Right renal pelvis (tissue), 4 donors: Measurements from ENCODE around the gene GNG13. TPM values are rescaled to one million over a fixed set of nuclear protein-coding genes. Genes with fewer than 3 reads are reported as not detected.
"Not testable (repeated sequence)": the region's sequence is repeated elsewhere in the genome, so short reads cannot be mapped to it uniquely, and the experiment has no call there.

ENCODE experiments used
- DNase-seq, 4 donors: peaks; one replicate each; pipeline ENCODE4 v3.0.0-alpha.2; 2013; ENCODE audit warnings: low read depth in 4 of 4, low spot score in 3 of 4, missing footprints in 1 of 4
- polyA plus RNA-seq, 4 donors: library from polyadenylated mRNA; unstranded; fragments of 120-200 nt; gene quantifications; one replicate each; pipeline ENCODE4 v1.2.1, GENCODE V29; 2013; ENCODE audit not compliant: insufficient read length in 4 of 4

Gene GNG13
- under 1 TPM in 3 of 4 donors, not detected in 1; 0.18 to 0.37 (median 0.36) TPM for polyA plus RNA-seq

DNA sequence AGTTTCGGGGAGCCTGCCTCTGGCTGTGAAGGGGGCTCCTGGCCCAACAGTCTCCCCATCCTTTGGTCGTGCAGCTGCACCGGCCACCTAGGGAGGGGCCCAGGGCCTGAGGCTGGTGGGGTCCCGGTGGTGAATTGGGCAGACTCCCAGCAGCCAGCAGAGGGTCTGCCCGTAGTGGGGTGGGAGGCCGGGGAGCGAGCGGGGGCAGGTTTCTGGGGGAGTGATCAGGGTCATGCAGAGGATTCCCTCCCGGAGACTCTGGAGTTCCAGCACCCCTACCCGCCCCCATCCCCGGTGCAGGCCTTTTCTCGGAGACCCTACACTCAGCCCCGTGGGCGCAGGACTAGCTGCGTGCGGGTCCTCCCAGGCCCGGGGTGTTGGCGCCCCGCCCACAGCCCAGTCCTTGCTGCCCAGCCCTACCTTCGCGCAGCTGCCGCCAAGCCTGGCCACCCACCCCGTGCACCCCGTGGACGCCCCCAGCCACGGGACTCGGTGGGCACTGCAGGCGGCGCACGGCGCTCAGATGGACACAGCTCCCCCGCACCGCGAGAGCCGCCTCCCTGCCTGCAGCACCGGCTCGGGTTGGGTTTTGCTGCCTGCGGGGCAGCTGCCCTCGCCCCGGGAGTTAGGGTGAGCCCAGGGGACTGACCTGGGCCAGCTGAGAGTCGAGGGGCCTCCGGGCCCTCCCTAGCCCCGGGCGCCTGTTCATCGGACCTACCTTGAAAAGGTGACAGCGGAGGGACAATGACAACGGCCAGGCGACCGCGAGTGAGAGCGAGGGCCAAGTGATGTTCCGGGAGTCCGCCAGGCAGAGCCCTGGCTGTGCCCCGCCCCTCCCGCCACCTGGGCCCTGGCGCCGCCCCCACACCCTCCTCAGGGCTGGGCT, at the start of gene GNG13:
GNG13 (minus strand) TSS at position 787 of the 886 bp plus-strand sequence. CDS start 1,657 bp downstream, outside the sequence.
- no peak for DNase-seq

DNA sequence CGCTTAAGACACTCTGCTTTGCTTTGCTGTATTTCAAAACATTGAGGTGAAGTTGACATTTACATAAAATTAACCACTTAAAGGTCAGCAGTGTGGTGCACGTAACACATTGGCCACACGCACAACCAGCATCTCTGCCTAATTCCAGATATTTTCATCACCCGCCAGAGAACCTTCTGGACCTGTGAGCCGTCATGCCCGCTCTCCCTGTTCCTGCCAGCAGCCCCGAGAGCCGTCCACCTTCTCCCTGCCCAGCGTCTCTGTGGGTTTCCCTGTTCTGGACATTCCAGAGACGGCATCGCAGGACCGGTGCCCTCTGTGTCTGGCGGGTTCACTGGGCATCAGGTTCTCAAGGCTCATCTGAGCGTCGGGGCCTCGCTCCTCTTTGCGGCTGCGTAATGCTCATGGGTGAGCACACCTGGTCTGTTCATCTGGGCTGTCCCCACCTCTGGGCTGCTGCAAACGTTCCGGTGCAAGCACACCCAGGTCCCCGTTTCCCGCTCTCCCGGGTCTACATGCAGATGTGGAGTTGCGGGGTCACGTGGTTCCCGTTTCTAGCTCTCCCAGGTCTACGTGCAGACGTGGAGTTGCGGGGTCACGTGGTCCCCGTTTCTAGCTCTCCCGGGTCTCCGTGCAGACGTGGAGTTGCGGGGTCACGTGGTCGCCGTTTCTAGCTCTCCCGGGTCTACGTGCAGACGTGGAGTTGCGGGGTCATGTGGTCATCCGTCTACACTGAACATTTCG, 48.1 kb upstream of the GNG13 start:
- no peak for DNase-seq

DNA sequence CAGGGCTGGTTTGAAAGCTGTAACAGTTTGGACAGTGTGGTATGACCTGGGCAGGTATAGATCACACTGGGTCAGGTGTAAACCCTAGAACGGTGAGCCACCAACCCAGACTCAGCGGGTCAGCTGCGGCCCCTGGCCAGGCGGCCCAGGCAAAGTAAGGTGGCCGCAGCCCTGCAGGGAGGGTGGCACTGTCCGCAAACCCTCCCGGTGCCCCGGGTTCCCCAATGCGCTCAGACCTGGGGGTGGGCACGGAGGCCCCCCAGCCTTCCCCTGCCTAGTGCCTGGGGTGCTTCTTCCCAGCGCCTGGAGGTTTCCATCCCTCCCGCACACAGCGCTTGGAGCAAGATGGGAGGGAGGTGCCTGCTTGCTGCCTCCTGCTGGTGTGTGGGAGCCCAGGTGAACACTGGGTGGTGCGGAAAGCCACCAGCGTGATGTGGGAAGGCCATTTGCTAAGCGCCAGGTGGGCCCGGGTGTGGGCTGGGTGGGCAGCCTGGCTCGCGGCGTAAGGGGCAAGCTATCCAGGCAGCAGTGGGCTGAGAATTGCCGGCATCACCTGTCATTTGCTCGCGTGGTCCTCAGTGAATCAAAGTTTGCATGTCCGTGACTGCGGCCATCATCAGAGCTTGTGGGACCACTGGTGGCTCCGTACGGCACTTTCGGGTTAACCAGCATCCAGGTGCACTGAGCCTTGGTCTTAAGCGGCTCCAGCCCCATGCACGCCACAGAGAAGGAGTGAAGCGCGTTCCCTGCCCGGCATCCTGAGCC, 47.3 kb upstream of the GNG13 start:
- no peak for DNase-seq

- DNase-seq = no peak
These were observed 46.6 kb upstream of the GNG13 start for GRCh38 chr16:847151-847550.

DNA sequence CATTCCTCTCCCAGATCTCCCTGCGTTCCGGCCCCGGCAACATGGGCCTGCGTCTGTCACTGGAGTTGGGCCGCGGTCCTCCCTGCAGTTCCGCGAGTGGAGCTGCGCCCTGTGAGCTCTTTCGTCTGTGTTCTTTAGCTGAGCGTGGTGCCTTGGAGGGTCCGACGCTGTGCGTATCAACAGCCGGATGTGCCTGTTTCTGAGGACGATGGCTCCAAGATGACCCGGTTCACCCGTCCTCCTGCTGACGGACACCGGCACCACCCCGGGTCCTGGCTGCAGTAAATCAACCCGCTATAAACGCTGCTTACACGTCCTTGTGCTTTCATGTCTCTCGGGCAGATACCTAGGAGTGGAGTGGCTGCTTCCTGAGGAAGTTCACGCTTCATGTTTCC, 44.8 kb upstream of the GNG13 start:
- no peak for DNase-seq

DNA sequence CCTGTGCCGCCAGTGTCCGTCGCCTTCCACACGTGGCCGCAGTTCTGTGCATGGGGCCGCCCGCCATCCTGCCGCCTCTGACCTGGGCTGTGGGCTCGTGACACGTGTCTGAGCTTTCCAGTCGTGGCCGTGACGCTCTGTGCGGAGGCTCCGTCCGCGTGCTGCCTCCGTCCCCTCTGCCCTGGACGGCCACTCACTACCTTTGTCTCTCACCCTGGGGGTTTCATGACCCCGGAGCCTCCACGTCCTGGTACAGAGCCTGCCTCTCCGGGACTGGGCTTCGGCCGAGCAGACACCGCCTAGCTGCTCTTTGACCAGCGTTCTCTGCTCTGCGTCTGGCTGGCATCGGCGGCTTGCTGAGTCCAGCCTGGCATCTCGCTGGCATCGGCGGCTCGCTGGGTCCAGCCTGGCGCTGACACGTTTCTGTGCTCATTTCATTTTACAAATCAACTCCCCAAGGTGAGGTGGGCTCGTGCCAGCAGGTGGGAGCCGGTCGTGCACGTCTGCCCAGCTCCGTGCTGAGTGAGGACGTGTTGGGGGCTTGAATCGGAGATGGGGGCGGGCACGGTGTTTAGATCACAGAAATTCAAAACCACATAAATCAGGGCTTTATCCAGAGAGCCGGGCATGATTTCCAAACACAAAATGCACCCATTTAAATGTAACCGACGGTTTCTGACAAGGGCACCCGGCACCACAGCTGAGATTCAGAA, 44.3 kb upstream of the GNG13 start:
- DNase-seq = no peak

DNA sequence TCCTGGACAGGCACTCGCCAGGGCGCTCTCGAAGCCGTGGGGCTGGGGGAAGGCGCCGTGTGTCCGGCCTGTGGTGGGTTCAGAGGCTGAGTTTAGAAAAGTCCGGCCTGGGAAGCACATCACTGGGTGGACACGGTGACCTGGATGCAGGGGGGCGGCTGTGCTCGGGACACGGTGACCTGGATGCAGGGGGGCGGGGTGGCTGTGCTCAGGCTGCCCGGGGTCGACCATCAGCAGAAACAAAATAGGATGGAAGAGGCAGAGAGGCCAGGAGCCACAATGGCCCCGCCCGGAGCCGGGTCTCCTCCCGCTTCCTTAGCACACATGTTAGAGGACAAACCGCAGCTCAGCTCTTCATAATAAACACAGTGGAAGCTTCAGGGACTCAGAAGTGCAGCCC, 43.2 kb upstream of the GNG13 start:
- no peak for DNase-seq

GRCh38 chr16:842711-843560, 42.4 kb upstream of the GNG13 start:
- no peak for DNase-seq

- peak in 2 of 4 donors; percentile 23 to 46 for DNase-seq
These were observed 41.5 kb upstream of the GNG13 start for GRCh38 chr16:842061-842476.

DNA sequence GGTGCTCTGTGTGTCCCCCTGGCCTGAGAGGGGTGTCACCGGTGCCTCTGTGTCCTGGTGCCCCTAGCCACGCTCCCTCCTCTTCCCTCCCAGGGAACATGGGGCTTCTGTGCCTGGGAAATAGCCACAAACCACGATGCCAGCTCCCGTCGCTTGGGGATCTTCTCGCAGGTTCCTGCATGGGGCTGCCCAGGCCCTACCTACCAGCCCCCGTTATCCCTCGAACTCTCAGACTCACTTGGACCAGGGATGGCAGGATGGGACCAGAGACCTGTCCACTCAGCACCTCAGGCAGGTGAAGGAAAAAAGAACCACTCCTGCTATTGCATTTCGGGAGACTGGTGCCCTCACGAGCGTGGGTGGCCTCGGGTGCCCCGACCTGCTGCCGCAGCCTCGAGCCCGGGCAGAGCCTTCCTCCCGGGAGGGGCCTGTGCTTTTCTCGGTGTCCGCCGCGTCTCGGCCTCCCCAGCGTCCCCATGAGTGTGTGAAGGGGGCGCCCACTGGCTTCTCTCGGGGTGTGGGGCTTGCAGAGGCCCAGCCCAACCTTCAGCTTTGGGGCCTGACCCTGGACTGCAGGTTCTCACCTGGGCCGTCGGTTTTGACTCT, 41.0 kb upstream of the GNG13 start:
- no peak for DNase-seq

- no peak for DNase-seq
These were observed 40.3 kb upstream of the GNG13 start for GRCh38 chr16:840561-841454.

GRCh38 chr16:839643-840408, 39.3 kb upstream of the GNG13 start:
- DNase-seq = no peak

GRCh38 chr16:838741-839140, 38.2 kb upstream of the GNG13 start:
- no peak for DNase-seq

DNA sequence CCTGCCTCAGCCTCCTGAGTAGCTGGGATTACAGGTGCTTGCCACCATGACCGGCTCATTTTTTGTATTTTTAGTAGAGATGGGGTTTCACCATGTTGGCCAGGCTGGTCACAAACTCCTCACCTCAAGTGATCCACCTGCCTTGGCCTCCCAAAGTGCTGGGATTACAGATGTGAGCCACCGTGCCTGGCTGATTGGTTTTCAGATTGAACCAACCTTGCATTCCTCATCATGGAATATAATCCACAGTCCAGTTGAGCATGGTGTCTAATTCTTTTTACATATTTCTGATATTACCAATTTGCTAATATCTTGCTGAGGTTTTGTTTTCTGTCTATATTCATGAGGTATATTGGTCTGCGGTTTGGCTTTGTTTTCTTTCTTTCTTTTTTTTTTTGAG, 36.3 kb upstream of the GNG13 start:
- DNase-seq = not testable (repeated sequence)

DNA sequence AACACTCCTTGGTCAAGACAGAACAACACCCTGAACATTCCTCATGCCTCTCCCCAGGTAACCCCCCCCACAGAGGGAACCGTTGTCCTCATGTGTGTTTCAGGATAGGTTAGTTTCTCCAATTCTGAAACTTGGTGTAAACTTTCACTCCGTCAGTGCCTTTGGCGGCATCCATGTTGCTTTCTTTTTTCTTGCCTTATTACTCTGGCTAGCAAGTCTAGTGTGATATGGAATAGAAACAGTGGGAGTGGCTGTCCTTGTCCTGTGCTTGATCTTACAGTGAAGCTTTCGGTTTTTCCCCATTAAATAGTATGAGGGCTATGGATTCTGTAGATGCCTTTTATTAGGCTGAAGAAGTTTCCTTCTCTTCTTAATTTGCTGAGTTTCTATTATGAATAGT, 35.7 kb upstream of the GNG13 start:
- DNase-seq = no peak

DNA sequence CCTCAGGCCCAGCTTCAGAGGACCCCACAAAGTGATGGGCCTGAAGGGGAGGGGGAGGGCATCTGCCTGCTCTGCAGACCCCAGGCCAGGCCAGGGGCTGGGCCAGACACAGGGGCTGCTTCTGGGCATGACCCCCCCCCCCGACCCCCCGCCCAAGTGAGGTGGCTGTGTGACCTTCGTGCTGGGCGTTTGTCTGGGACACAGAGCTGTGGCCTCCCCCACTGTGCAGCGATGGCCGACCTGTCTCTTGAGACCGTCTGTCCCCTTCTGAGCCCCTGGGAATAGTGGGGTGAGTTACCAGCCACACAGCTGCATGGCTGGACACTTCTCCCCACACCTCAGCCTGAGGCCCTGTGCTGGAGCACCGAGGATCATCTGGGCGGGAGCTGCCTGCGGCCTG, 34.8 kb upstream of the GNG13 start:
- DNase-seq = no peak

DNA sequence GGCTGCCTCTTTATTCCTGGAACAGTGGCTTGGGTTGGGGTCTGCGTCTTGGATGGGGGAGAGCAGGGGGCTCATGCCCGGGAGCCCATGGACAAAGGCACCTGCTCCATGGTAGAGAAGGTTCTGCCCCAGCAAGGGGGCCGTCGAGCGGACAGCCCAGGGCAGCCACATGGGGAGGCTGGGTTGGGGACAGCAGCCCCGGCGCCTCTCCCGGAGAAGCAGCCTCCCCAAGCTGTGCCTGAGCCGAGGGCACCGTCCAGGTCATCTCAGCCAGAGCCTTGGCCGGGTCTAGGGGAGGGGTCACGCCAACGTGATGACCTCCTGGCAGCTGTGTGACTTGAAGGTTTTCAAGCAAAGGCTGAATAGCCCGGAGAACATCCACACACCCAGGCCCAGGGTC, 32.9 kb upstream of the GNG13 start:
- no peak for DNase-seq
